ENCODE results near the gene STRN4.

- TF ChIP-seq CTCF (conservative IDR thresholded peaks at IDR 0.05; ENCODE audit: low read depth, low read length) (no peak), EZH2 (IDR thresholded peaks at IDR 0.05; ENCODE audit: borderline replicate concordance, low read depth, low read length, poor library complexity, severe bottlenecking) (no peak)
These were observed 18.6 kb upstream of the STRN4 start for GRCh38 chr19:46764817-46765291.

All from A673 (cell line).